ENCODE data around the gene MLXIPL. TPM values are rescaled to one million over a fixed set of nuclear protein-coding genes. Genes with fewer than 3 reads are reported as not detected.

MLXIPL gene
- total and polyA plus RNA-seq, 2 experiments from 2014 or later = 21.7 to 46.7 TPM

- no peak for DNase-seq (ENCODE audit: low spot score)
- Histone ChIP-seq H3K27me3 (no peaks in the 10 kb centered on the region), H2AFZ (no peak overlapping the region), H3K27ac (no peak overlapping the region), H3K79me2 (no peaks in the 10 kb centered on the region), H3K4me1 (ENCODE audit: insufficient read depth) (no peaks in the 10 kb centered on the region), H4K20me1 (ENCODE audit: insufficient read depth, poor library complexity, severe bottlenecking) (no peaks in the 10 kb centered on the region), H3K9me3 (ENCODE audit: low read depth) (no peaks in the 10 kb centered on the region), H3K9me2 (replicated peaks; ENCODE audit: insufficient read depth) (no peaks in the 10 kb centered on the region), H3K4me3 (no peak overlapping the region), H3K4me2 (no peak overlapping the region), H3K36me3 (replicated peaks; ENCODE audit: insufficient read depth, low read depth) (no peaks in the 10 kb centered on the region)
- no peak for TF ChIP-seq EZH2phosphoT487 (IDR thresholded peaks at IDR 0.05; ENCODE audit: low read depth, severe bottlenecking, unreplicated experiment)
- no peak for TF ChIP-seq CTCF (IDR thresholded peaks at IDR 0.05; ENCODE audit: poor library complexity)
- TF ChIP-seq EZH2 (IDR thresholded peaks at IDR 0.05; ENCODE audit: borderline replicate concordance) = no peak
- 86% methylated on average over 11 of the region's 13 CpGs for WGBS (ENCODE audit: low lambda C conversion rate, missing lambda C conversion rate)
Observed at GRCh38 chr7:73599151-73599882, 25.0 kb downstream of the MLXIPL start.

DNA sequence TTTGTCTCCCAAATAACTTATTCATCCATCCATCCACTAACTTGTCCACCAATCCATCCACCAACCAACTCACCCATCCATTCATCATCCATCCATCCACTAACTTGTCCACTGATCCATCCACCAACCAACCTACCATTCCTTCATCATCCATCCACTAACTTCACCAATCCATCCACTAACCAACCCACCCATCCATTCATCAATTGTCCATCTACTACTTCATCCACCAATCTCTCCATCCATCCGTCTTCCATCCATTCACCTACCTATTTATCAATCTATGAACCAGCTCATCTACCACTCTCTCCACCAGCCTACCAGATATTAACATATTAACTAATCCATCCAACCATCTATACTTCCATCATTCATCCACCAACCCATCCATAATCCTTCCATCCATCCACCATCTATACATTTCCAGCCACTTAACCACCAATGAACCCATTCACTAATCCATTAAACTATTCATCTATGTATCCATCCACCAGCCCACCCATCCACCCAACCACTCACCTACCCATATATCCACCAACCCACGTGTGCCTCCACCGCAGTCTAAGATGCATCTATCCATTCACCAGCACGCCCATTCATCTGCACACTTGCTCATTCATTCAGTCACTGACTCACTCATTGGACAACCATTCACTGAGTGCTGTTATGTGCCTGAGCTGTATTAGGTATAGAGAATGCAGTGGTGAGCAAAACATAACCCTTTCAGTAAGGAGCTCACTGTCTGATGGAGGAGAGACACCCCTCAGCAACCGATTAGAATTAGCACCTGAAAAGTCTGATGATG is 26.1 kb downstream of the MLXIPL start:
- 88% methylated on average over 5 of the region's 5 CpGs for WGBS (ENCODE audit: low lambda C conversion rate, missing lambda C conversion rate)
- Histone ChIP-seq H3K9me2 (replicated peaks; ENCODE audit: insufficient read depth) (no peaks in the 10 kb centered on the region), H3K4me1 (ENCODE audit: insufficient read depth) (no peaks in the 10 kb centered on the region), H3K27ac (no peak overlapping the region), H3K4me2 (no peak overlapping the region), H3K79me2 (no peaks in the 10 kb centered on the region), H3K4me3 (no peak overlapping the region), H3K36me3 (replicated peaks; ENCODE audit: insufficient read depth, low read depth) (no peaks in the 10 kb centered on the region), H3K9me3 (ENCODE audit: low read depth) (no peaks in the 10 kb centered on the region), H4K20me1 (ENCODE audit: insufficient read depth, poor library complexity, severe bottlenecking) (no peaks in the 10 kb centered on the region), H2AFZ (no peak overlapping the region), H3K27me3 (no peaks in the 10 kb centered on the region)
- no peak for DNase-seq (ENCODE audit: low spot score)
- no peak for TF ChIP-seq EZH2phosphoT487 (IDR thresholded peaks at IDR 0.05; ENCODE audit: low read depth, severe bottlenecking, unreplicated experiment)

DNA sequence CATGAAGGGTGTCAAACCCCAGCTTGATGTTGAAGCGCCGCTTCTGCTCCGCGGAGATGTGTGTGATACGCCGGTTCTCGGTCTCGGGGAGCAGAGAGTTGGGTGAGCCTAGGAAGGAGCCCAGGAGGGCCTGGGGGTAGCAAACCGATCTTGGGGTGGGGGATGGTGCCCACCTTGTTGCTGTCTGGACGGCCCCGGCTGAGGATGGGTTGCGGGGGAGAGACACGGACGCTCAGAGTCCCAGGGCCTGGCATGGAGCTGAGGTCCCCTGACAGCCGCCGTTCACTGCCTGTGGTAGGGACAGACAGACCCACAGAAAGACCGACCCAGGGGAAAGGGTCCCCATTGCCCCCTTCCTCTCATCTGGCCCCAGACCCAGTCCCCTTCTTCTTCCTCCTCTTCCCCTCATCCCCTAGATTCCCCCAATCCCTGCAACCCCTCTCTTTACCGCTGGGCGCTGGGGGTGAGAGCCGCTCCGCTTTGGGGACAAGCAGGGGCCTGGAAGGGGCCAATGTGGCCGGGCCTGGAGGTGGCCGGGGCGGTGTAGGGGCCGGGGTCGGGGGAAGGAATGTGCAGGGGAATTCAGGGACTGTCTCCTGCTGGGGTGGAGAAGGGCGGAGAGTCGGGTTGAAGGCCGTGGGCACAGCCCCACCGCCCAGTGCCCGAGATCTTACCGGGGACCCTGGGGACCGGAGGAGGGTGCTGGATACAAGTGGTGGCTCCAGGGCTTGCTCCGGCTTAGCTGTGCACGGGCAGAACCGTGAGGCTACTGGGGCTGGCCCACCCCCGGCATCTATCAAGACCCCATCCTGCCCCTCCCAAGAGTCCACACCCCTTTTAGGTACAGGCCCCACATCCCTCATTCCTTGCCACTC is 27.9 kb downstream of the MLXIPL start:
- Histone ChIP-seq H4K20me1 (ENCODE audit: insufficient read depth, poor library complexity, severe bottlenecking) (no peaks in the 10 kb centered on the region), H3K4me1 (ENCODE audit: insufficient read depth) (no peaks in the 10 kb centered on the region), H2AFZ (no peak overlapping the region), H3K36me3 (replicated peaks; ENCODE audit: insufficient read depth, low read depth) (no peaks in the 10 kb centered on the region), H3K4me2 (no peak overlapping the region), H3K9me3 (ENCODE audit: low read depth) (no peaks in the 10 kb centered on the region), H3K27ac (no peak overlapping the region), H3K4me3 (no peak overlapping the region), H3K27me3 (no peaks in the 10 kb centered on the region), H3K79me2 (no peaks in the 10 kb centered on the region), H3K9me2 (replicated peaks; ENCODE audit: insufficient read depth) (no peaks in the 10 kb centered on the region)
- WGBS (ENCODE audit: low lambda C conversion rate, missing lambda C conversion rate) = 88% methylated on average over 21 of the region's 37 CpGs
- no peak for TF ChIP-seq EZH2phosphoT487 (IDR thresholded peaks at IDR 0.05; ENCODE audit: low read depth, severe bottlenecking, unreplicated experiment)
- TF ChIP-seq EZH2 (IDR thresholded peaks at IDR 0.05; ENCODE audit: borderline replicate concordance) = no peak
- no peak for TF ChIP-seq CTCF (IDR thresholded peaks at IDR 0.05; ENCODE audit: poor library complexity)
- no peak for DNase-seq (ENCODE audit: low spot score)
